Cardiac fibroblast (primary cell): ENCODE measurements around the gene ELMO1.
"Not testable (repeated sequence)": the region's sequence is repeated elsewhere in the genome, so short reads cannot be mapped to it uniquely, and the experiment has no call there.

ENCODE experiments used
- DNase-seq, 2 donors: peaks; one replicate each; pipeline versions ENCODE4 v3.0.0 to v3.0.0-alpha.2; 2010; ENCODE audit warnings: low read depth in 2 of 2
- H3K4me3 ChIP-seq, 2 donors: replicated peaks in 1 of 2; 1 replicate in 1 of 2; 2 replicates in 1 of 2; pipeline ENCODE4 v1.5.1; 2011; ENCODE audit warnings: low read depth in 2 of 2, low read length in 2 of 2, mild to moderate bottlenecking in 2 of 2, moderate library complexity in 1 of 2
- CTCF ChIP-seq: IDR thresholded peaks from one replicate; pipeline ENCODE4 v1.5.1; 2011; ENCODE audit warnings: low read depth, mild to moderate bottlenecking, low read length, inconsistent platforms

ELMO1 gene

GRCh38 chr7:37144423-37144822 is 304.2 kb downstream of the ELMO1 start:
- DNase-seq, result no peak
- no peak overlapping the region for H3K4me3 ChIP-seq
- no peak for TF ChIP-seq CTCF

- no peak for TF ChIP-seq CTCF
- DNase-seq, result no peak
- no peak overlapping the region for H3K4me3 ChIP-seq
These were observed 305.7 kb downstream of the ELMO1 start for GRCh38 chr7:37142958-37143357.

GRCh38 chr7:37141742-37142141 is 306.9 kb downstream of the ELMO1 start:
- DNase-seq, result no peak
- no peak overlapping the region for H3K4me3 ChIP-seq
- no peak for TF ChIP-seq CTCF

GRCh38 chr7:37133902-37134301 is 314.8 kb downstream of the ELMO1 start:
- not testable (repeated sequence) for DNase-seq, H3K4me3 ChIP-seq

GRCh38 chr7:37131855-37132254 is 316.8 kb downstream of the ELMO1 start:
- TF ChIP-seq CTCF, result no peak
- H3K4me3 ChIP-seq, result no peak overlapping the region
- DNase-seq, result no peak

GRCh38 chr7:37129035-37129425 is 319.6 kb downstream of the ELMO1 start:
- TF ChIP-seq CTCF, result no peak
- no peak overlapping the region for H3K4me3 ChIP-seq
- no peak for DNase-seq

- no peak for DNase-seq
- TF ChIP-seq CTCF, result no peak
- H3K4me3 ChIP-seq, result no peak overlapping the region
These were observed 320.2 kb downstream of the ELMO1 start for GRCh38 chr7:37128327-37129034.
